Tongue (tissue), 2 donors: ENCODE results near the gene FITM1. TPM values are rescaled to one million over a fixed set of nuclear protein-coding genes. Genes with fewer than 3 reads are reported as not detected.

Experiments
- small RNA-seq: library from RNA; depleted of rRNA; stranded (forward); fragments of <200 nt; gene quantifications from one replicate; pipeline ENCODE3, GENCODE V24; 2014; ENCODE audit warnings: low replicate concordance
- total RNA-seq: library from RNA; depleted of rRNA; stranded (reverse); fragments of >200 nt; gene quantifications from one replicate; pipeline ENCODE4 v1.2.3, GENCODE V29; 2014

Gene FITM1
- total RNA-seq, 1 donor from 2014 or later = 132 TPM

Small RNA genes lying within 50 kb of the gene (small RNA-seq; reads per million reads assigned to genes)
- gene IPO4 (not detected), gene IRF9 (not detected), gene RNA5SP383 (0.05 reads per million)

Other genes starting within 250 kb of the FITM1 start
- 18.8 TPM for gene DHRS4, start 176.9 kb upstream of the FITM1 start, total RNA-seq
- 8.2 TPM for gene DHRS4L2, start 141.7 kb upstream of the FITM1 start, total RNA-seq
- gene CARMIL3, start 78.7 kb upstream of the FITM1 start, total RNA-seq = 0.72 TPM
- not detected for gene CPNE6, start 59.1 kb upstream of the FITM1 start, total RNA-seq
- gene PCK2, start 36.3 kb upstream of the FITM1 start, total RNA-seq = 2.9 TPM
- 80.3 TPM for gene DCAF11, start 15.9 kb upstream of the FITM1 start, total RNA-seq
- gene NRL, start 15.7 kb upstream of the FITM1 start, total RNA-seq = 2.4 TPM
- 73.5 TPM for gene PSME1, start 5.5 kb downstream of the FITM1 start, total RNA-seq
- gene EMC9, start 10.9 kb downstream of the FITM1 start, total RNA-seq = 18.1 TPM
- gene PSME2, start 16.0 kb downstream of the FITM1 start, total RNA-seq = 35.5 TPM
- gene RNF31, start 16.8 kb downstream of the FITM1 start, total RNA-seq = 38.2 TPM
- gene IRF9, start 30.6 kb downstream of the FITM1 start, total RNA-seq = 34.6 TPM
- gene REC8, start 41.4 kb downstream of the FITM1 start, total RNA-seq = 8.6 TPM
- 30.8 TPM for gene IPO4, start 58.2 kb downstream of the FITM1 start, total RNA-seq
- gene TM9SF1, start 64.8 kb downstream of the FITM1 start, total RNA-seq = 52.9 TPM
- gene TSSK4, start 75.0 kb downstream of the FITM1 start, total RNA-seq = not detected
- gene CHMP4A, start 82.8 kb downstream of the FITM1 start, total RNA-seq = 47.6 TPM
- 12.9 TPM for gene MDP1, start 85.4 kb downstream of the FITM1 start, total RNA-seq
- 77.0 TPM for gene NEDD8, start 101.7 kb downstream of the FITM1 start, total RNA-seq
- gene GMPR2, start 102.3 kb downstream of the FITM1 start, total RNA-seq = 102 TPM
- 33.8 TPM for gene TINF2, start 112.0 kb downstream of the FITM1 start, total RNA-seq
- 29.0 TPM for gene TGM1, start 132.5 kb downstream of the FITM1 start, total RNA-seq
- gene RABGGTA, start 140.9 kb downstream of the FITM1 start, total RNA-seq = 16.5 TPM
- gene DHRS1, start 169.1 kb downstream of the FITM1 start, total RNA-seq = 13.0 TPM
- 24.5 TPM for gene NOP9, start 169.2 kb downstream of the FITM1 start, total RNA-seq
- gene CIDEB, start 177.3 kb downstream of the FITM1 start, total RNA-seq = 14.6 TPM
- gene LTB4R2, start 179.5 kb downstream of the FITM1 start, total RNA-seq = 19.3 TPM
- 8.8 TPM for gene LTB4R, start 180.8 kb downstream of the FITM1 start, total RNA-seq
- 16.7 TPM for gene ADCY4, start 204.4 kb downstream of the FITM1 start, total RNA-seq
- 5.5 TPM for gene RIPK3, start 209.3 kb downstream of the FITM1 start, total RNA-seq
- gene NFATC4, start 237.5 kb downstream of the FITM1 start, total RNA-seq = 56.6 TPM